Melanocyte of skin (primary cell): ENCODE data around the gene CCDC89. TPM values are rescaled to one million over a fixed set of nuclear protein-coding genes. Genes with fewer than 3 reads are reported as not detected.

ENCODE experiments used
- total RNA-seq, 2 donors: library from RNA; depleted of rRNA; stranded (reverse); fragments of >200 nt; gene quantifications; 2 replicates each; pipeline ENCODE4 v1.2.3, GENCODE V29; 2012

The CCDC89 gene
- total RNA-seq = 1 to 10 TPM; 1.4 to 3.0 TPM

DNA sequence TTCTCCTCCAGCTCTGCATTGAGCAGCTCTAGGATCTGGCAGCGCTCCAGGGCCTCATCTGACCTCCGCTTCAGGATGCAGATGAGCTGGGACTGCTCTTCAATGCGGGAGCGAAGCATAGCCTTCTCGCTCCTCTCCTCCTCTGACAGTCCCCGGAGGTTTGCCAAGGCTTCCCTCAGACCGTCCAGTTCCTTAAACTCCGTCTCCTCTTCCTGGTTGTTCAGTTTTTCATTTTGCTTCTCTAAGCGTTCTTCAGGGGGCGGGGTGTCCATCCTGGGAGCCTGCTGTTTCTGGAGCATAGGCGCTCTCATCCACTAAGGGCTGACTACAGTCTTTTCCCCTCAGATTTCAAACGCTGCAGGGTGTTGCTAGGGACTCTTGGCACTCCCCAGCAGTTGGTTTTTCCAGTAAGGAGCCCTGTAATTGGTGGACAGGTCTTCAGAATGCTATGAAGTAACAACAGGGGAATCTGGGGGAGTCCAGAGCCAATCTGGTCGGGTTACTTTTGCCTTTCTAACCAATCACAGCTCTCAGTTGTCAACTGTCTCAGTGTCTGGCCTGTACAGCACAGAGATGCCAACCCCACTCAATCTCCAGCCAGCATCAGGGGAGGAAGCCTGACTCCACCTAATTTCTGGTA, at the start of gene CCDC89:
Gene CCDC89 (minus strand): TSS at position 376 of the 640 bp plus-strand sequence. CDS start 65 bp downstream, at position 311.

DNA sequence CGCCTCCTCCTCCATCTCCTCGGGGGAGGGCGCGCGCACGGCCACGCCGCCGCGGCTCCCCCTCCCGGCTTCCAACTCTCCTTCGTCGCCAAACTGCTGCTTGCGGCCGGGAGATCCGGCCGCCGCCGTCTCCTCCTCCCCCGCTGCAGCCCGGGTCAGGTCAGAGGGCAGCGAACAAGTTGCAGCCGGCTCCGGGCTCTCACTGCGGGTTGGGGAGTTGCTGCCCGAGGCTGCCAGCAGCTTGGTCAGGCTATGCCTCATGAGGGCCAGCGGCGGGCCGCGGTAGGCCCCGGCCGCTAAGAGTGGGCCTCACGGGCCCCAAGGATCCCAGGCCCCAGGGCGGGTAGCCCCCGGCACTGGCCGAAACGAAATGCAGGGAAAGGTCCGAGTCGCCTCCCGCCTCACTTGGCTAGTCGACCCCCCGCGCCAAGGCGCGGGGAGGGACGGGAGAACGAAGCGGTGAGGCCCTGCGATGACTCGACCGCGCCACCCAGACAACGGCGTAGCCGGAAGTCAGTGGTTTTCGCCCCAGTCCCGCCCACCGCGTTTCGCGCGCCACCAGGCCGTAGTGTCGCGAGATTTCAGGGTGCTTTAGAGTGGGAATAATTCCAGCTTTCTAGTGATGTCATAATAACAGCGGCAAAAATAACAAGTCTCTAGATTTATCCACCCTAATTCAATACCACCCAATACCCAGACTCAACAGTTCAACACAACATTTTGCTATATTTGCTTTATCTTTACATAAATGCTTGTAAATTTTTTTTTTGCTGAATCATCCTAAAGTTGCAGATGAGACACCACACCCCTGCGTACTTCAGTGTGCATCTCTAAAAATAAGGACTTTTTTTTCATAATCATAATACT, 21.1 kb downstream of the CCDC89 start, which contains the start of gene CREBZF:
Gene CREBZF (minus strand): TSS at position 515 of the 867 bp plus-strand sequence. CDS start 254 bp downstream, at position 261.

GRCh38 chr11:85647604-85648299, 38.2 kb downstream of the CCDC89 start, which contains the start of gene TMEM126A:
TMEM126A (plus strand) TSS chr11:85647967; CDS start chr11:85650256, 2,289 bp downstream.

Other genes with a start within 250 kb of the CCDC89 start
- gene DLG2, start 58.9 kb downstream of the CCDC89 start, total RNA-seq = 1 to 10 TPM; 1.7 to 2.0 TPM
- gene TMEM126B, start 57.6 kb downstream of the CCDC89 start, total RNA-seq = 10 to 100 TPM; 60.2 to 82.6 TPM
- gene TMEM126A, start 38.2 kb downstream of the CCDC89 start, total RNA-seq = 10 to 100 TPM; 46.5 to 62.9 TPM
- 10 to 100 TPM; 37.2 to 45.0 TPM for gene CREBZF, start 21.1 kb downstream of the CCDC89 start, total RNA-seq
- 10 to 100 TPM; 71.2 to 98.6 TPM for gene SYTL2, start 124.9 kb upstream of the CCDC89 start, total RNA-seq
- gene CCDC83, start 169.2 kb upstream of the CCDC89 start, total RNA-seq = not detected